ENCODE measurements around the gene CCDC92. TPM values are rescaled to one million over a fixed set of nuclear protein-coding genes. Genes with fewer than 3 reads are reported as not detected.

The CCDC92 gene
- total and polyA plus RNA-seq, 2 donors (not counting 1 experiment from before 2014, with no cell fraction given) = 26.6 to 36.2 TPM

- POLR2A ChIA-PET = no interaction called here
- Histone ChIP-seq H2AFZ (ENCODE audit: insufficient read depth, low read depth, low read length, poor library complexity, severe bottlenecking) (no peak overlapping the region), H3K4me3 (ENCODE audit: control extremely low read depth in 1 of 5, extremely low read depth in 1 of 5, insufficient read depth in 1 of 5, low read depth in 2 of 5, low read length in 4 of 5) (no peak overlapping the region), H3K4me2 (replicated peaks; ENCODE audit: low read depth, low read length, poor library complexity, severe bottlenecking) (no peak overlapping the region), H4K20me1 (ENCODE audit: control insufficient read depth, insufficient read depth, low read length, poor library complexity, severe bottlenecking) (no peaks in the 10 kb centered on the region), H3K4me1 (ENCODE audit: control insufficient read depth in 2 of 2, insufficient read depth in 2 of 2, low read length in 2 of 2) (no peaks in the 10 kb centered on the region), H3K27ac (ENCODE audit: low read length in 2 of 2) (no peak overlapping the region), H3K9me3 (ENCODE audit: control extremely low read depth in 1 of 3, control insufficient read depth in 2 of 3, insufficient read depth in 1 of 3, low read length in 2 of 3) (peaks cover 0 to 4% (median 0%) of the 10 kb centered on the region in 3 donors), H3K79me2 (ENCODE audit: control insufficient read depth, insufficient read depth, low read length) (no peaks in the 10 kb centered on the region), H3K9ac (ENCODE audit: low read length) (no peak overlapping the region), H3K36me3 (replicated peaks in 1 of 2; ENCODE audit: control extremely low read depth in 1 of 2, control insufficient read depth in 1 of 2, extremely low read depth in 1 of 2, insufficient read depth in 2 of 2, low read length in 1 of 2) (no peaks in the 10 kb centered on the region), H3K27me3 (replicated peaks in 1 of 4; ENCODE audit: control extremely low read depth in 1 of 4, control insufficient read depth in 3 of 4, insufficient read depth in 4 of 4, low read length in 3 of 4) (peaks cover 0 to 6% (median 0%) of the 10 kb centered on the region in 4 experiments)
- intact Hi-C loops (cut with micrococcal nuclease) = no loop called here
- Mint-ChIP-seq H3K4me3 (no peak overlapping the region), H3K9me3 (ENCODE audit: insufficient read depth) (no peaks in the 10 kb centered on the region), H3K4me1 (no peaks in the 10 kb centered on the region), H3K27ac (no peak overlapping the region), H3K27me3 (peaks cover 10% of the 10 kb centered on the region)
- no peak for TF ChIP-seq CTCF (IDR thresholded peaks at IDR 0.05)
- no peak for TF ChIP-seq EZH2 (IDR thresholded peaks at IDR 0.05; ENCODE audit: borderline replicate concordance, insufficient read depth, low read depth, low read length, poor library complexity, severe bottlenecking)
- no peak for ATAC-seq (ENCODE audit: low read depth)
- WGBS (ENCODE audit: insufficient coverage) = 100% methylated on average over 3 of the region's 5 CpGs
- no peak for DNase-seq
- CTCF ChIA-PET = no interaction called here
Measured at GRCh38 chr12:123897221-123897620, 75.4 kb downstream of the CCDC92 start.

- no peak for DNase-seq
- no peak overlapping the region for H2AFZ ChIP-seq (ENCODE audit: insufficient read depth, low read depth, low read length, poor library complexity, severe bottlenecking)
- POLR2A ChIA-PET = no interaction called here
- no peak overlapping the region for H3K9ac ChIP-seq (ENCODE audit: low read length)
- Mint-ChIP-seq H3K27ac (no peak overlapping the region), H3K4me1 (no peaks in the 10 kb centered on the region), H3K4me3 (no peak overlapping the region), H3K27me3 (peaks cover 7% of the 10 kb centered on the region), H3K9me3 (ENCODE audit: insufficient read depth) (no peaks in the 10 kb centered on the region)
- ATAC-seq (ENCODE audit: low read depth) = no peak
- no peak overlapping the region for H3K27ac ChIP-seq (ENCODE audit: low read length in 2 of 2)
- TF ChIP-seq CTCF (IDR thresholded peaks at IDR 0.05) = no peak
- TF ChIP-seq EZH2 (IDR thresholded peaks at IDR 0.05; ENCODE audit: borderline replicate concordance, insufficient read depth, low read depth, low read length, poor library complexity, severe bottlenecking) = no peak
- CTCF ChIA-PET = no interaction called here
- peaks cover 0 to 3% (median 0%) of the 10 kb centered on the region in 4 experiments for H3K27me3 ChIP-seq (replicated peaks in 1 of 4; ENCODE audit: control extremely low read depth in 1 of 4, control insufficient read depth in 3 of 4, insufficient read depth in 4 of 4, low read length in 3 of 4)
- no peaks in the 10 kb centered on the region for H3K4me1 ChIP-seq (ENCODE audit: control insufficient read depth in 2 of 2, insufficient read depth in 2 of 2, low read length in 2 of 2)
- H3K36me3 ChIP-seq (replicated peaks in 1 of 2; ENCODE audit: control extremely low read depth in 1 of 2, control insufficient read depth in 1 of 2, extremely low read depth in 1 of 2, insufficient read depth in 2 of 2, low read length in 1 of 2) = no peaks in the 10 kb centered on the region
- WGBS (ENCODE audit: insufficient coverage) = 80% methylated on average over 1 of the region's 8 CpGs
- H3K9me3 ChIP-seq (ENCODE audit: control extremely low read depth in 1 of 3, control insufficient read depth in 2 of 3, insufficient read depth in 1 of 3, low read length in 2 of 3) = peaks cover 0 to 4% (median 0%) of the 10 kb centered on the region in 3 donors
- H3K4me2 ChIP-seq (replicated peaks; ENCODE audit: low read depth, low read length, poor library complexity, severe bottlenecking) = no peak overlapping the region
- intact Hi-C loops (cut with micrococcal nuclease) = no loop called here
- no peaks in the 10 kb centered on the region for H3K79me2 ChIP-seq (ENCODE audit: control insufficient read depth, insufficient read depth, low read length)
- H3K4me3 ChIP-seq (ENCODE audit: control extremely low read depth in 1 of 5, extremely low read depth in 1 of 5, insufficient read depth in 1 of 5, low read depth in 2 of 5, low read length in 4 of 5) = no peak overlapping the region
- H4K20me1 ChIP-seq (ENCODE audit: control insufficient read depth, insufficient read depth, low read length, poor library complexity, severe bottlenecking) = no peaks in the 10 kb centered on the region
Measured at GRCh38 chr12:123896767-123897166, 75.9 kb downstream of the CCDC92 start.
